Thoracic aorta (tissue), 2 donors: ENCODE measurements around the gene ANKRD1. TPM values are rescaled to one million over a fixed set of nuclear protein-coding genes. Genes with fewer than 3 reads are reported as not detected.
"Not testable (repeated sequence)": the region's sequence is repeated elsewhere in the genome, so short reads cannot be mapped to it uniquely, and the experiment has no call there.

Experiments
- ATAC-seq: fragments of 150-250 bp; one replicate; pipeline ENCODE4 v1.8.0; 2017; ENCODE audit warnings: low read depth; ENCODE audit not compliant: insufficient number of reproducible peaks, low FRiP score
- DNase-seq: peaks from one replicate; pipeline ENCODE4 v3.0.0-alpha.2; 2020; ENCODE audit warnings: low spot score
- H3K27ac ChIP-seq, 2 donors: fragments of 200-600 bp; sonication (generic); 1 replicate in 1 of 2; 2 replicates in 1 of 2; pipeline ENCODE4 v1.5.1; 2016; ENCODE audit warnings: mild to moderate bottlenecking in 2 of 2, moderate library complexity in 2 of 2
- H3K27me3 ChIP-seq: fragments of 200-600 bp; sonication (generic); replicated peaks from 2 replicates; pipeline ENCODE4 v1.6.0; 2016; ENCODE audit warnings: mild to moderate bottlenecking; ENCODE audit not compliant: insufficient read depth
- H3K36me3 ChIP-seq: fragments of 200-600 bp; sonication (generic); one replicate; pipeline ENCODE4 v1.5.1; 2016
- H3K4me1 ChIP-seq, 2 donors: fragments of 200-600 bp; sonication (generic); 1 replicate in 1 of 2; 2 replicates in 1 of 2; pipeline versions ENCODE4 v1.5.1 to v1.6.0; 2016; ENCODE audit warnings: low read depth in 2 of 2, mild to moderate bottlenecking in 1 of 2; ENCODE audit not compliant: control insufficient read depth in 1 of 2
- H3K4me3 ChIP-seq: fragments of 200-600 bp; sonication (generic); 2 replicates; pipeline ENCODE4 v1.5.1; 2016; ENCODE audit warnings: mild to moderate bottlenecking
- H3K9me3 ChIP-seq: fragments of 200-600 bp; sonication (generic); 2 replicates; pipeline ENCODE4 v1.5.1; 2016
- CTCF ChIP-seq: fragments of 200-600 bp; sonication (generic); IDR thresholded peaks from one replicate; pipeline ENCODE4 v1.5.1; 2019; ENCODE audit warnings: antibody characterized with exemption
- total RNA-seq, 2 donors: library from RNA; depleted of rRNA; stranded (reverse); fragments of >200 nt; gene quantifications; one replicate each; pipeline versions ENCODE4 v1.1.0 to v1.2.3, GENCODE V29; 2016

Gene ANKRD1
- total RNA-seq, 2 donors from 2014 or later = 2.8 to 6.6 TPM

DNA sequence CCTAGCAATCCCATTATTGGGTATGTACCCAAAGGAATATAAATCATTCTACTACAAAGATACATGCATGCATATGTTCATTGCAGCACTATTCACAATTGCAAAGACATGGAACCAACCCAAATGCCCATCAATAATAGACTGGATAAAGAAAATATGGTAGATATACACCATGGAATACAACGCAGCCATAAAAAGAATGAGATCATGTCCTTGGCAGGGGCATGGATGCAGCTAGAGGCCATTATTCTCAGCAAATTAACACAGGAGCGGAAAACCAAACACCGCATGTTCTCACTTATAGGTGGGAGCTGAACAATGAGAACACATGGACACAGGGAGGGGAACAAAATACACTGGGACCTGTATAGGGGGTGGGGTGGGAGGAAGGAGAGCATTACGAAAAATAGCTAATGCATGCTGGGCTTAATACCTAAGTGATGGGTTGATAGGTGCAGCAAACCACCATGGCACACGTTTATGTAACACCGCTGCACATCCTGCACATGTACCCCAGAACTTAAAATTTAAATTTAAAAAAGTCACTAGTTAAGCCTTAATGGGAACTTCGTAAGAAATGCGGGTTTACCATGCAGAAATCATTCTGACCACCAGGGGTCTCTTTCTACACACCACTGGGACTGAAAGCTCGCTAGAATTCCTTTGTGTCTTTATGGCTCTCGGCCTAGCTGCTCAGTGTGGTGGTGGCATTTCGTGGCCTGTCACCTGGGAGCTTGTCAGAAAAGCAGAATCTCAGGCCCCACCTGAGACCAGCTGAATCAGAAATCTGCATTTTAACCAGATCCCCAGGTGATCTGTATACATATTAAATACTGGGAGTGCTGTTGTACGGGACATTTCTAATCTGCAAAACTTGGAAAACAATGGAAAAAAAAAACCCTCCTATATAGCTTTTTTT is 9.5 kb downstream of the ANKRD1 start:
- Histone ChIP-seq H3K36me3 (no peaks in the 10 kb centered on the region), H3K27ac (no peak overlapping the region), H3K9me3 (no peaks in the 10 kb centered on the region), H3K4me1 (peaks cover 0 to 4% of the 10 kb centered on the region in 2 donors), H3K27me3 (no peaks in the 10 kb centered on the region), H3K4me3 (no peak overlapping the region)
- peak; percentile 89 for TF ChIP-seq CTCF
- peak; percentile 64 for ATAC-seq
- DNase-seq = no peak

DNA sequence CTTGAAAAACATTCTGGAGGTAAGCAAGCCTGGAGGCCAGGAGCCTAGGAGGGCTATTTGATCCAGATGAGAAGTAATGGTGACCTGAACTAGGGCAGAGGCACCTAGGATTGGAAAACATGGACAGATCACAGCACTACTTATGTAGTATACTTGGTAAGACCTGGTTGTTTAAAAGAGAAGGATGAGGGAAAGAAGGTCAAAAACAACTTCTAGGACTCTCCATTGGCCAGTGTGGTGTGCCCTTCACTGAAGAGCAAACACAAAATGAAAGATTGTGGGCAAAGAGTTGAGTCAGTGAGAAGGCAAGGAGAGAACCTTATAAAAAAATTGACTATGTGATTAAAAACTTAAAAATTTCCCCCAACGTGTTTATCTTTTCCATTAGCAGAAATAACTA is 14.3 kb downstream of the ANKRD1 start:
- TF ChIP-seq CTCF = no peak
- no peak for ATAC-seq
- peaks cover 5% of the 10 kb centered on the region for H3K36me3 ChIP-seq

GRCh38 chr10:90905925-90906324 is 15.0 kb downstream of the ANKRD1 start:
- Histone ChIP-seq H3K9me3 (no peaks in the 10 kb centered on the region), H3K4me1 (no peaks in the 10 kb centered on the region), H3K4me3 (no peak overlapping the region), H3K27me3 (no peaks in the 10 kb centered on the region), H3K27ac (no peak overlapping the region), H3K36me3 (peaks cover 5% of the 10 kb centered on the region)
- no peak for ATAC-seq
- TF ChIP-seq CTCF = no peak
- no peak for DNase-seq

More for the DNA sequence above, 14.3 kb downstream of the ANKRD1 start:
- Histone ChIP-seq H3K27me3 (no peaks in the 10 kb centered on the region), H3K4me3 (no peak overlapping the region), H3K27ac (no peak overlapping the region), H3K9me3 (no peaks in the 10 kb centered on the region), H3K4me1 (no peaks in the 10 kb centered on the region)
- no peak for DNase-seq

DNA sequence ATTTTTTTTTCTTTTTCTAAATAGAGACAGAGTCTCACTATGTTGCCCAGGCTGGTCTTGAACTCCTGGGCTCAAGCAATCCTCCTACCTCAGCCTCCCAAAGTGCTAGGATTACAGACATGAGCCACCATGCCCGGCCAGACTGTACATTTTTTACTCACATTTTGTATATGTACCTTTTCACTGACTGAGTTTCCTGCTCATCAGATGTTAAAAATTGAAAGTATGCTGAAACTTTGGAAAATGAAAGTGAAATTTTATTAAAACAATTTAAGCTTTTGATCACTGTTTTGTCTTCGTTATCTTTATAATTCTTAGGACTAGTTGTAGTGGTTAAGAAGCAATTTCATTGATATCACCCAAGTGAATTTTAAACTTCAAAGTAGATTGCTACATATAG is 24.0 kb downstream of the ANKRD1 start:
- not testable (repeated sequence) for DNase-seq, H3K27me3 ChIP-seq, H3K36me3 ChIP-seq, H3K9me3 ChIP-seq, H3K4me1 ChIP-seq, H3K27ac ChIP-seq, H3K4me3 ChIP-seq, ATAC-seq

DNA sequence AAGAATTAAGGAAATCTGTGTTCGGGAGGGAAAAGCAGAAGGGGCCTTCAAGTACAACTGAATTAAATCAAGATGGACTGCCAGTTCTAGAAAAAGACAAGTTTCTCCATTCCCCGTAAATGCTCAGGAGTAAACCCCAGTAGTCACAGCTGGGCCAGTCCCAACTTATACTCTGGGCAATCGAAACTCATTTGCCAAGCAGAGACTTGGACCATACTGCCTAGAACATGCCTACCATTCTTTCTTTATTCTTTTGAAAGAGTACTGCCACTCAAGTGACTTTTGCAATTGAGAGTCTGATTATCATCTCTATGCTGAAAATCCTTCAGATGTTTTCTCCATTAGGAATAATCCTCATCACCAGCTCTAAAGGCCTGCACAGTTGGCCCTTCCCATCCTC is 27.7 kb downstream of the ANKRD1 start:
- H3K4me1 ChIP-seq = no peaks in the 10 kb centered on the region
- ATAC-seq = no peak
- no peaks in the 10 kb centered on the region for H3K9me3 ChIP-seq
- H3K36me3 ChIP-seq = peaks cover 13% of the 10 kb centered on the region
- no peak for DNase-seq
- no peaks in the 10 kb centered on the region for H3K27me3 ChIP-seq
- H3K4me3 ChIP-seq = no peak overlapping the region
- no peak for TF ChIP-seq CTCF
- H3K27ac ChIP-seq = no peak overlapping the region
